Epithelial cell of esophagus (primary cell): Measurements from ENCODE around the gene SPEN.
"Not testable (repeated sequence)": the region's sequence is repeated elsewhere in the genome, so short reads cannot be mapped to it uniquely, and the experiment has no call there.

Source experiments
- DNase-seq: peaks from one replicate; pipeline ENCODE4 v3.0.0; 2010; ENCODE audit warnings: low read depth
- H3K4me3 ChIP-seq: 2 replicates; pipeline ENCODE4 v1.5.1; 2011; ENCODE audit warnings: mild to moderate bottlenecking, low read length, control low read depth
- CTCF ChIP-seq: IDR thresholded peaks from 2 replicates; pipeline ENCODE4 v1.5.1; 2011; ENCODE audit warnings: low read depth, mild to moderate bottlenecking, low read length, control low read depth, inconsistent platforms; ENCODE audit not compliant: insufficient read depth; ENCODE audit errors: missing control alignments

The SPEN gene

GRCh38 chr1:15843826-15844572, 3.5 kb upstream of the SPEN start:
- no peak for TF ChIP-seq CTCF
- no peak for DNase-seq
- H3K4me3 ChIP-seq = no peak overlapping the region

- not testable (repeated sequence) for H3K4me3 ChIP-seq, DNase-seq
Measured at GRCh38 chr1:15846056-15846455, 1.5 kb upstream of the SPEN start.

GRCh38 chr1:15847893-15848142, 311 bp downstream of the SPEN start:
- H3K4me3 ChIP-seq = peak overlapping the region; percentile 98
- TF ChIP-seq CTCF = no peak
- DNase-seq = no peak

GRCh38 chr1:15848143-15848928, 829 bp downstream of the SPEN start:
- peak overlapping the region; percentile 98 for H3K4me3 ChIP-seq
- peak; percentile 25 for DNase-seq
- TF ChIP-seq CTCF = no peak

- peak overlapping the region; percentile 98 for H3K4me3 ChIP-seq
- DNase-seq = peak; percentile 91
Measured at GRCh38 chr1:15848929-15849774, 1.6 kb downstream of the SPEN start.

GRCh38 chr1:15849775-15850324, 2.3 kb downstream of the SPEN start:
- peak; percentile 72 for DNase-seq
- no peak for TF ChIP-seq CTCF

More at GRCh38 chr1:15848929-15849774, 1.6 kb downstream of the SPEN start:
- no peak for TF ChIP-seq CTCF

More at GRCh38 chr1:15849775-15850324, 2.3 kb downstream of the SPEN start:
- peak overlapping the region; percentile 98 for H3K4me3 ChIP-seq
